ENCODE measurements around the gene BRAT1.

GRCh38 chr7:2571409-2571808, 16.1 kb upstream of the BRAT1 start:
- TF ChIP-seq CTCF (IDR thresholded peaks at IDR 0.05) (no peak), POLR2A (IDR thresholded peaks at IDR 0.05) (no peak)
